ENCODE data around the gene CHFR.

CHFR gene

GRCh38 chr12:132784580-132784979, 102.8 kb downstream of the CHFR start:
- H3K27me3 ChIP-seq (ENCODE audit: low read depth, low read length): no peaks in the 10 kb centered on the region
- H3K27ac ChIP-seq (ENCODE audit: low read length): no peak overlapping the region
- no peaks in the 10 kb centered on the region for H3K9me3 ChIP-seq (ENCODE audit: control insufficient read depth in 1 of 2, low read length in 2 of 2)
- no peaks in the 10 kb centered on the region for H3K4me1 ChIP-seq (ENCODE audit: control insufficient read depth in 1 of 2, insufficient read depth in 2 of 2, low read length in 2 of 2)
- no peak overlapping the region for H3K4me3 ChIP-seq (ENCODE audit: low read depth in 1 of 2, low read length in 2 of 2)
- H3K36me3 ChIP-seq (ENCODE audit: control insufficient read depth in 1 of 2, insufficient read depth in 2 of 2, low read length in 2 of 2): peaks cover 39 to 88% of the 10 kb centered on the region in 2 donors

GRCh38 chr12:132783917-132784531, 103.4 kb downstream of the CHFR start:
- H3K36me3 ChIP-seq (ENCODE audit: control insufficient read depth in 1 of 2, insufficient read depth in 2 of 2, low read length in 2 of 2): peaks cover 42 to 84% of the 10 kb centered on the region in 2 donors
- H3K4me1 ChIP-seq (ENCODE audit: control insufficient read depth in 1 of 2, insufficient read depth in 2 of 2, low read length in 2 of 2): no peaks in the 10 kb centered on the region
- H3K4me3 ChIP-seq (ENCODE audit: low read depth in 1 of 2, low read length in 2 of 2): no peak overlapping the region
- H3K27me3 ChIP-seq (ENCODE audit: low read depth, low read length): no peaks in the 10 kb centered on the region
- no peak overlapping the region for H3K27ac ChIP-seq (ENCODE audit: low read length)
- H3K9me3 ChIP-seq (ENCODE audit: control insufficient read depth in 1 of 2, low read length in 2 of 2): no peaks in the 10 kb centered on the region
